Hematopoietic multipotent progenitor cell treated with erythropoietin and hydrocortisone succinate and interleukin-3 and kit ligand, for 17 days (in vitro differentiated cells): ENCODE measurements around the gene LRRTM4.

Experiments
- DNase-seq: peaks from one replicate; pipeline ENCODE4 v3.0.0-alpha.2; 2015; ENCODE audit warnings: low spot score

LRRTM4 gene

DNA sequence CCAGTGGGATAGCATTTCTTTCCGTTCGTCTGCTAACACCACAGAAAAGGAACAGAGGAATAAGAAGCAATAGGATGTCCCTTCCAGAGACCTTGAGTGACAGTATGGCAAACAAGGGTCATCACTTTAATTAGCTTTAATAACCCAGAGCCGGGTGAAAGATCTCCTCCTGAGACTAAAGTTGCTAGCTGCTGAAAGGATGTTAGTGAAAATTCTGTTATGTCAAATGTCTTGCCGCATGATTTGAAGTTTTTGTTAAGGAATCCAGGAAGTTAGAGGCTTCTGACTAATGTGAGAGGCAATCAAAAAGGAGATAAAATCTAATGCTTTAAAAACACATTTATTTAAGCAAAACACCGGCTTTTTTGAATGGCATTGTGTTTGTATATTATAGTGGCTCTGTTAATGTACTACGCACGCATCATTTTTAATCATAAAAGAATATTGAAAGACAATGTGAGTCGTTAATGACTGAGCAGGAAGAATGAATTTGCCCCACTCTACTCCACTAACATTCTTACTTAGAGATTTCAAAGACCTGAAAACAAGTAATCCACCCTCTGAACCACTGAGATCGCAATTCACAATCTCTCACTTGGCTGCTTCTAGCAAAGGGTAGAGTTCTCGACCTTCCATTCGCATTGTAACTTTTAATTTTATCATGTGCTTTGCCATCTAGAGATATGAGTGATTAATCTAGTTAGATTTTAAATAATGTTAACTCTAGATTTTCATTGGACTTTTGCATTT, 536.6 kb downstream of the LRRTM4 start:
- DNase-seq: no peak

DNA sequence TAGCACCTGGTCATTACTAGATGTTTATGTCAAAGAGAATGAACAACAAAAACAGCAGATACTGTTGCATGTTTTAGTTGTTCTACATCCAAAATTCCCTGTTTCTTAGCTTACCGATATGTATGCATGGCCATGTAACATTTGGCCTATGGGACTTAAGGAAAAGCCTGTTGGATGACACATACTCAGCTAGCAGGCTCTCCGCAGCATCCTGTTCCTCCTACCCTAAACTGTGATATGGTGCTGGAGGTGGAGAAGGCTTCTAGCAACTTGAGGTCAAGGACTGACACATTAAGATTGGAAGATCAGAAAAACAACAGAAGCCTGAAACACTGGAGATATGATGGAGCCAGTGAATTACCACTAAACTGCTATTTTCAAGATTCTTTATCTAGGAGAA, 537.8 kb downstream of the LRRTM4 start:
- no peak for DNase-seq

DNA sequence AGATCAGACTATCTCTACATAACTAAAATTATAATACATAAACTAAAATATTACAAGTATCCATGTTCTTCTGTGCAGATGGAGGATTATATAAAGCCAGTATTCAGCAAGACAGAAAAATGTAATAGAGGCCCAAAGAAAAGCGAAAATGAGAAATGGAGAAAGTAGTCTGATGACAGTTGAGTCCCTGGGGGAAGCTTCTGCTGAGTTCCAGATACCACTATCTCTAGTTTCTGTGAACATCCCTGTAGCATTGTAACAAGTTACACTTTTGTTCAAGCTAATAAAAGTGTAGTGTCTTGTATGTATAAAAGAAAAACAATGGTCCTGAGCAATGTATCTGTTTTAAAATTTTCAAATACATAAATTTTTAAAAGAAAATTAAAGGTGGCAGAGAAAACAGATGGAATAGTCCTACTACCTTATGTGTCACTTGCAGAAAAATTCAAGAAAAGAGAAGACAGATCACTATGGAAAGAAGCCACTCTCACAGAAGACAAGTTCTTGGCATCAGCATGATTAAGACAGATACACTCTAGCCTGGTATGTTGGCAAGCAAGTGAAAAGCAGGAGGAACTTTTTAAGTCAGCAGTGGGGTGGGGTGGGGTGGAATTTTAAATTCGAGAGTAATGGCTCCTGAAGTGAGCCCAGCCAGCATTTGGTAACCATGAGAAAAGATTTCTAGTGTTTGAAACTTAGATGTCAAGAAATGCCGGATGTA, 541.9 kb downstream of the LRRTM4 start:
- no peak for DNase-seq

DNA sequence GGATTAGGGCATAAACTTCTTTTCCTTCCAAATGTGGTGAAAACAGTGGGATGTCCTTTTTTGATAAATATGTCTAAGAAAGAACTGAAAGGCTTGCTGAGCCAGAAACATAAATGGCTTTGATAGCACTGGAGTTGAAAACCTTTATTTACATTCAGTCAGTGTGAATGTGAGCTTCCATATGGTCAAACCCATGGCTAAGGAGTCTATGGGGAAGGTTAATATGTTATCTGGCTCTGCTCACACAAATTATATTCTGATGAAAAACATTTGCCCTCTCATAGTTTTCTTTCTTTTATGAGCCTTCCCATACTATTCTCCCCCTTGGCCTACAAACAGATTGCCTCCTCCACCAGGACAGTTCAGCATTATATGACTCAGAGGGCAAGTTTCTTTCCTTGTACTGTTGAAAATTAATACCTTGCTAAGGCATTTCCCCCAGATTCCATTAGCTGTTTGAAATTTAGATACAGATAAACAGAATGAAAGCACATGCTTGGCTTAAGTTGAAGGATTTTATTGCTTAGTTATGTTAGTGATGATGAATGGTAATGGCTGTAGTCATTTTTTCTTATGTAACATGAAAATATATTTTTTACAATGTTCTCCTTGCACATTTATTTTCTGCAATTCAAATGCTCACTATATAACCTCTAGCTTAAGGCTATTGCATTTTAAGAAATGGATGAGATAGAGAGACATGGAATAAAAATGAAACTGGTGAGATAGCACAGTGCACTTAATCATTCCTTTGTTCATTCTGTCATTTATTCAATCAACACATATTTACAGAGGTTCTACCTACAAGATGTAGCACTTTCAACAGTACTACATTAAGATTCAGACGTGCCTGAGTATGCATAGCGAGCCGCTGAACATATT, 544.1 kb downstream of the LRRTM4 start:
- no peak for DNase-seq

DNA sequence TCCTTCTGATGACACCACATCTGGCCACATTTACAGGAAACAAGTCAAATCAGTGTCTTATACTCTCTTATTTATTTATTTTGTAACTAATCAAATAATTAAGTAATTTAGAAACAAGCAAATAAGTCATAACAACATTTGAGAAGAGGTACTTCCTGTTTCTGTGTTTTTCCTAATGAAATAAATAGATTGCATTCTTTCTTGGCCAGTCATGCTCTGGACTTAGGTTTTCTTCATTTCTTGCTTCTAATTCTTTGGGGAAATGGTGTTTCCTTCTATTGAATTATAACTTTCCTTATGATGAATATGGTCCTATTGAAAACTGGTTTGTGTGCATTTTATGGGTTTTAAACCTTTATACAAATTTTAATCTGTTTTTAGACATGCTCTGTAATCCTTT, 546.4 kb downstream of the LRRTM4 start:
- DNase-seq: no peak

DNA sequence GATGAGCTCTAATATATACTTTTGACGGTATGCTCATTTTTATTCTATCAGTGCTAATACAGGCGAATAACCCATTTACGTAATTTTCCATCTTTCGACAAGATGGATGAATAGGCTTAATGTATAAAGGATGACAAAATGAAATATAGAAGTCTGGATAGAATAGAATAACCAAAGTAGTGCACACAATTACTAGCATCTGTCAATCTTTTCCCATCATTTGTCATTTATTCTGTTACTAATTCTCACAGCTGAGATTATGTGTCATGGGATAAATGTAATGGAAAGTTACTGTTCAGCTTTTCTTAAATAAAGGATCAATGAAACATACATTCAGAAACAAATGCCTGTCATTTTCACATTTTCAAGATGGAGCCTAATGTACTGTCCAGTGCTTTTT, 548.6 kb downstream of the LRRTM4 start:
- no peak for DNase-seq

DNA sequence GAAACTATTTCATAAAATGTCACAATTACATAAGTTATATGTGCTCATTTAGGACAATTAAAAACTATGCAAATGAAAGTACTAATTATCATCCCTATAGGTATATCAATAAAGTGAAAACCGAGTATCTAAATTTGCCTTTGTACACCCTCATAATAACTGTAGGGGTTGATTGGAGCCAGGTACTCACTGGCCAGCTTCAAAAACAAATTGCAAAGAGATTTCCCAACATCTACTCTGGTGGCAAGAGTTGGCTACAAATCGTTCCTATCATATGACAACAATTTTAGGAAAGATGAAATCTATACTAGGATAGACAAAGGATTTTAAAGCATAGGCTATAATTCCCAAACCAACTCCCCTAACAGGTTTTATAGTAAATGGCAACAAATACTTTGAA, 556.4 kb downstream of the LRRTM4 start:
- DNase-seq: no peak

DNA sequence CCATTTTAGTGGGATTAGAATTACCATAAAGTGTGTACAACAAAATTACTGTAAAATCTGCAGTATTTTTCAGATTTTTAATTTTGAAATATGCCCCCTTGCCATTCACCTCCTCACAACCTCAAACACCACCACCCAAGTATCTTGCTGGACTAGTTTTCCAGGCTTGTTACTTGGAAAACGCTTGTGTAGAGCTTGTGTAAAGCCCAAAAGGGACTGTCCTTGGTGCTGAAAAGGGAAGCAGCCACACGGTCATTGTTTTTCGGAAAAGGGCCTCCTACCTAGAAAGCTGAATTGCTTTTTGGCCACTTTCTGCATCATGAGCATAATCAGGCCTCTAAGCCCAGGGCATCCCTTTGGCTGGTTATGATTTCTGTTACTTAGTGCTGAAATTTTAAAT, 563.4 kb downstream of the LRRTM4 start:
- no peak for DNase-seq

DNA sequence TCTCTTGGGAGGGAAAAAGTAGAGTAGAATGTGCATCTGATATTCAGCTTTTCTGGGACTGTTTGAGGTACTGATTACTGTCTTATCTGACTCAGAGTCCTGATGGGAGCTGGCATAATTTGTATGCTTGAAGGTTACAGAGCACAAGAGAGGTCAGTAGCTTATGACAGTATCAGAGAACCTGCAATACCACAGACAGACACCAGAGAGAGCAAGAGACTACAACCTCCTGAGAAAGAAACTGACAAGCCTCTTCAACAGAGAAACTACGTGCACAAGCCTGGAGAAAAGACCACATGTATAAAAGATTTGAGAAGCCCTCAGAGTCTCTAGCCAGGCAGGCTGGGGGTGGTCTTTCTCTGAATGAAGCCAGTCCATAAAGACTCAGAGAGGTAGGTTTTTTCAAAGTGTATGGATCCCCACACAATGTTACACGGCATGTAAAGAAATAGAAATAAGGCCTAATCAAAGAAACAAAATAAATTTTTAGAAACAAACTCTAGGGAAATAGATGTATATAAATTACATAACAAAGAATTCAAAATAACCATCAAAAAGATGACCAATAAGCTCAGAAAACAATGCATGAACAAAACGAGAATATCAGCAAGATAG, 568.3 kb downstream of the LRRTM4 start:
- DNase-seq: no peak

DNA sequence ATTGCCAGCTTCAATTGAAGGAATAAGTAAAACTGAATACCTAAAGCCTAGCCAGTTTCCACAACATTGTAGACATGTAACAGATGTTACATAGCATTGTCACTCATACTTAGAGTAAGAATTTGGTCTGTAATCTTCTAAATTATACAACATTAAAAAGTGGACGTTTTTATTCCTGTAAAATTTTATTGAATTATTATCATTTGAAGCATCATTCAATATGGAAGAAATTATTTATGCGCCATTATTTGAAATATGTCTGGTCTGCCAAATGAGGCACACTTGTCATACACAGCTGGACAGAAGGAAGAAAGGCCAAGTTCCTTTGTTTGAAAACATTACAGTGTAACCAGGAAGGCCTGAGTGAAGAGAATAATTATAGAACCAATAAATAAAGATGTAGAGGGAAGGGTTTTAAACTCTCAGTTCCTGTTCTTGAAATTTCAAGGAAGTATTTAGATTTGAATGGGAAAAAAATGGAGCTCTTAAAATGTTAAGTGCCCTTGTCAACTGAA, 575.5 kb downstream of the LRRTM4 start:
- DNase-seq: no peak

DNA sequence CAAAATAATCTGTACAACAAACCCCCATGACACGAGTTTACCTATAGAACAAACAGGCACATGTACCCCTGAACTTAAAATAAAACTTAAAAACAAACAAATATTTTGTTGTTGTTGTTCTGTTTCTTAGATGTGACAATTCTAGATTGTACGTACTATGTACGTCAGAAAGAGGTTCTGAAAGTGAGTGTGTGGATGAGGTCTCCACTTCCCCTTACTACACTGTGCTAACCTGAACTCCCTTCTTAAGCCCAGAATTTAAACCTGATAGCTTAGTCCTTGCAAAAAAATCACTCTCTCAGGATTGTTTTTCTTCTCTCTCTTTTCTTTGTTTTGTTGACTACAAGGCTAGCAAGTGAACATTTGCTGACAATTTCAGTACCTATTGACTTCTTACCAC, 581.6 kb downstream of the LRRTM4 start:
- no peak for DNase-seq

DNA sequence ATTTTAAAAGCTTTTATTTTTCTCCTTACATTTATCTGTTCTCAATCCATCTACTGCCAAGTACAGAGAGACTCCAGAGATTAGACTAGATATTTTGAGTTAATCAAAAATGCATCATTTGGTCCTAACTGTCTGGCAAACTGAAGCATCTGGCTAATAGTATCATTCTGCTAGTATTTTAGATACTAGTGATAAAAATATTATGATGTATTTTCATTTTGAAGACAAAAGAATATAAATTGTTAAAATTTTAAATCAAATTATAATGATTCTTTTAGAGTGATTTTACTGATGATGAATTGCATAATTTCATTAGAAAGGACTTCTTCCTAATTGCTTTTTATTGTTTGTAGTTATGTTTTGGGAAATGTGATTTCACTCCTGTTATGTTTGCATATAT, 584.0 kb downstream of the LRRTM4 start:
- no peak for DNase-seq

DNA sequence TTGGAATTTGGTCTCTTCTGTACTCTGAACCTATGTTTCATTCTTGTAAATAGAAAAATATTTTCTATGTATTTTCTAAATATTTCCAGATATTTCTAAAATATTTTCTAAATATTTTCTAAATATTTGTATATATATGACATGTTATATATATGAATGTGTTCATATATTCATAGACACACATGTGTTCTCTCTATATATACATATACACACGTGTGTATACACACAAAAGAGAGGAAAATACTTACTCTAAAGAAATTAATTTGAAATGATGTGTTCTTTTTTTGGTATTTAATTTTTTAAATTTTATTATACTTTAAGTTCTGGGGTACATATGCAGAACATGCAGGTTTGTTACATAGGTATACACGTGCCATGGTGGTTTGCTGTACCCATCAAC, 589.6 kb downstream of the LRRTM4 start:
- DNase-seq: no peak

DNA sequence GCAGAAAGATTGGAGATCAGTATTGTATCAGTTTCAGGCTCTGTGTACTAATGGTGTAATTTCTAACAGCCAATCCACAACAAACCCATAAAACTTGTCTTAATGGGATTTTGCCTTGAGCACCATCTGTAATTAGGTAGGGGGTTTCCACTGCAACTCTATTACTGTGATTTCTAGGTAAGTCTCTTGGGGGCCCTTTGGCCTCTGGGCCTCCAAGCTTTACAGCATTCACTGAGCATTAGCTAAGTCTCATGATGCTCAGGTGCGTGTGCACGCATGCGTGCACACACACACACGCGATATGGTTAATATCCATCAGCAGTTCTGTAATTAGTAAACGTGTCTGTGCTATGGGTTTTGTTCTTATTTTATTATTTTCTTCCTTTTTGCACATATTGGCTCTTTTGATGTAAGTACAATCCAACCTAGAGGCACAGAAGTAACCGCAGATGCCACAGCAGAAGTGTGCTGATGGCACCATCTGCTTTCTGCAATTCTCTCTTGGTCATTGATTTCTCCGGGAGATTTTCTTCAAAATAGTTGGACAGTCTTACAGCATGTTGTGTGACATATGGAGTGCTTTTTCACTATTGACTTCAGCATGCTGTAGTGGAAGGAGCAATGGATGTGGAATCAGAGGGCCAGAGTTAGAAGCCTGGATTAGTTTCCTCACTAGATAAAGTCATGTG, 592.0 kb downstream of the LRRTM4 start:
- no peak for DNase-seq

DNA sequence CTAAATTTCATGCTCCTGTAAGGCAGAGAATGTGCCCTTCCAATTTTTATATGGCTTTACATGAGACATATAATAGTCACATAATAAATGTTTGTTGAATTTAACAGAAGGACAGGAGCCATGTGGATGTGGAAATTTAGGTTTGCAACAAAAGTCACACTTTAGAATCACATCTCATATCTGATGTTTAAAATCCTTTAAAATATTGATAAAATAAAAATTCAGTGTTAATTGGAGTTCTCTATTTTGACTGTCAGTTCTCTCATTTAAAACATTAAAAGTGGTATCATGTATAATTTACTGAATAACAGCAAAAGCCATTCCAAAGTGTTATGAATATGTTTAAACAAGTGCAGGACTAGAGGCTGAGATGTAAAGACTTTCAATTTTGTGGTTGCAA, 594.1 kb downstream of the LRRTM4 start:
- no peak for DNase-seq

DNA sequence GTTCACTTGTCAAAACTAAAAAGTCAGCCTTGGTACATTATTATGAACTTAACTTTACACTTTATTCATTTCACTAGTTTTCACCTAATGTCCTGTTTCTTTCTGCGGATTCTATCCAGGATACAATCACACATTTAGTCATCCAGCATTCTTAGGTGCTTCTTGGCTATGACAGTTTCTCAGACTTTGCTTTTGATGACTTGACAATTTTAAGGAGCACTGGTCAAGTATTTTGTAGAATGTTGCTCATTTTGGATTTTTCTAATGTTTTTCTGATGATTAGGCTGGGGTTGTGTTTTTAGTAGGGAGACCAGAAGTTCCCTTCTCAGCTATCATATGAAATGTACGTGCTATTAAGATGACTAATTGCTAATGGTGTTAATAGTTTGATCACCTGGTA, 601.2 kb downstream of the LRRTM4 start:
- DNase-seq: no peak

DNA sequence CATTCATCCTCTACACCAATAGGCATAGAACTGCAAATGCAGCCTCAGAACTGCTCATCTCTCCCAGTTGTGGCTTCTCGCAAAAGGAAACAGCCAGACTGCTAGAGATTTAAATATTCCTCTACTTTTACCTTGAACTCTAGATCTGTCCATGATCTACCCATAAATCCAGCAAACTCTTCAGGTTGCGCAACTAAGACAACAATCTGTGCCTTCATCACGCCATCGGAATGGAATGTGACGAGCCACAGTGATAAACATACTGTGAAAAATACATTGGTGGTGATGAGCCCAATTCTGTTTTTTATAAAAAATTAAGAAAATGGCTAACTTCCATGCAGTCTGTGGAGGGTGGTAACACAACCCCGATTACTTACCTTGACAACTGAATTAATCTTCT, 626.7 kb downstream of the LRRTM4 start:
- no peak for DNase-seq

DNA sequence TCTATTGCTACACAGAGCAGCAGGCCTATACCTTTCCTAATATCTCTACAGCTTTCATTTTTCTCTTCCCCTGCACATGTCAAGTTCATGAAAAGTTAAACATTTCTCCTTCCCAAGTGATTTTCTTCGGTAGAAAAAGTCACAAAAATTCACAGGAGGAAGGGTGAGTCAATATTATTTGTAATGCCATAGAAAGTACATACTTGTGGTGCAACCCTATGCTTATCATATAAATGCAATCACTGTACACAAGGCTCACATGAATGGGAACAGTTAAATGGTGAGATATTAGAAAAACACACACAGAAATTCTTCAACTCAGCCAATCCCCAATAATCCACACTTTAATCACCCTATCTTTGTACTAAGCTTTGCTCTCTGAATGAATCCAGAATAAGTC, 651.6 kb downstream of the LRRTM4 start:
- DNase-seq: no peak

DNA sequence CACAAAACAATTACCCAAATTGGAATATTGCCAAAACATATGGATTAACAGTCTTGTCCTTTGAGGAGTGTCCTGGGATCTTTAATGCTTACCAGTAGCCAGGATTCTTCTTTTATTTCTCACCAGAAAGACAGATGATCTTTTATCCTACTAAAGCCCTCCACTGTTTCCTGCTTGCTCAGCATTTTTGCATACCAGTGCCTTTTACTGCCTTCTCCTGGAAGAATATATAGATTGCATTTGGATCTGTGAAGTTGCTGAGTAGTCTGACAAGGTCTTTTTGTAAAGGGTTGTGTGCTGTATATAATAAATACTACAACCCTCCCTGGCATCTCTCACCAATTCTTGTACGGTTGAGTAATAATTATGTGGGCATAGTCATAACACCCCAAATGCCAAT, 652.2 kb downstream of the LRRTM4 start:
- no peak for DNase-seq

DNA sequence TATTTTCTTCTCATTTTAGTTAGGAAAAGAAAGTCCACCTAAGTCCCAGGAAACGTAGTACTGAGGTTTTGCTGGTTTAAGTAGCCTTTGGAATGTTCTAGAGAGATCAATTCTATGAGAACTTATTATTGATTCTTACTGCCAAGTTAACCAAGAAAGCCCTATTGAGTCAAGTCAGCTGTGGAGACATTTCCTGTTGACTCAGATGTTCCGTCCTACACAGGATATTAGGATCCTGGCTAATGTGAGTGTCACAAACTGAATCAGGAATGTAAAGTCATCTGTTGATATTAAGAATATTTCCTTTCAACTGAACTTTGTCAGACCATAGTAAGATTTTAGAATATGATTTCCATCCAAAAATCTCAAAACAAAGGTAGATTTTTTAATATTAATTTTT, 654.3 kb downstream of the LRRTM4 start:
- no peak for DNase-seq

DNA sequence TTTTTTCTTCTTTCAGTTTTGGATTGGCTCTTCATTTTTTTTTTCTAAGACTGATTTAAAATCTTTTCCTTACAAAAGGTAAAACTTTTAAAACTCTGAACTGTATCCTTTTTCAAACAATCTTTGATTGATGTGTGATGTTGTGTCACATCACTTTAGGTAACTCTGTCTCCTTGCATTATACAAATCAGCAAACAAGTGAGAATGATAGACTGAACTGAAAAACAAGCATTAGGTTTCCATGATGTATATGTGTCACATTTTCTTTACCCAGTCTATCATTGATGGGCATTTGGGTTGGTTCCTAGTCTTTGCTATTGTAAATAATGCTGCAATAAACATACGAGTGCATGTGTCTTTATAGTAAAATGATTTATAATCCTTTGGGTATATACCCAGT, 655.7 kb downstream of the LRRTM4 start:
- no peak for DNase-seq

DNA sequence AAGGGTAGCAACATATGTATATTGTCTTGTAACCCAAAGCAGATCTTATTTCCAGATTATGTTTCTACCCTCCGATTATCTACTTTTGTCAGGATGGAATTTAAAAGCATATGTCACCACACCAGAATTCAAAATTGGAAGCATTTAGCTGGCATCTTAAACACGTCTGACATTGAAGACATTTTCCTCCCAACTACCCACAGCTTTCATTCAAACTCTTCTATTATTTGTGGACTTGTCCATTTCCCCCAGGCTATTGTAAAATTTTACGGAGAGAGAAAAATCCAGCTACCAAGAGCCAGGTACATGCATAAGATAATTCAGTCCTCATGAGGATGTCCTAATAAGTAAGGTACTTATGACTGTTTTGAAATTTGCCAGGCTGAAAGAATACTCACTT, 659.3 kb downstream of the LRRTM4 start:
- DNase-seq: no peak
